Small intestine (tissue), 16 donors: ENCODE results near the gene ITPRIPL1. TPM values are rescaled to one million over a fixed set of nuclear protein-coding genes. Genes with fewer than 3 reads are reported as not detected.
"Not testable (repeated sequence)": the region's sequence is repeated elsewhere in the genome, so short reads cannot be mapped to it uniquely, and the experiment has no call there.

Experiments
- DNase-seq, 2 donors: peaks; one replicate each; pipeline versions ENCODE4 v3.0.0 to v3.0.0-alpha.2; 2013
- FAIRE-seq: peaks from 2 replicates; lab custom pipeline; 2012; peaks lifted over from hg19 to GRCh38; lab: Jason Lieb, UNC
- H3K27ac ChIP-seq, 3 donors: one replicate each; pipeline ENCODE4 v1.5.1; 2013; ENCODE audit warnings: low read length in 2 of 3, mild to moderate bottlenecking in 2 of 3, control low read depth in 1 of 3, inconsistent platforms in 1 of 3, low read depth in 1 of 3, moderate library complexity in 1 of 3
- H3K27me3 ChIP-seq, 3 donors: one replicate each; pipeline ENCODE4 v1.6.1; 2013; ENCODE audit warnings: low read length in 3 of 3, inconsistent platforms in 1 of 3; ENCODE audit not compliant: control insufficient read depth in 3 of 3, insufficient read depth in 3 of 3
- H3K36me3 ChIP-seq, 3 donors: one replicate each; pipeline ENCODE4 v1.6.1; 2013; ENCODE audit warnings: low read length in 3 of 3, inconsistent platforms in 1 of 3, low read depth in 1 of 3, mild to moderate bottlenecking in 1 of 3, moderate library complexity in 1 of 3; ENCODE audit not compliant: control insufficient read depth in 3 of 3, insufficient read depth in 2 of 3
- H3K4me1 ChIP-seq, 3 donors: one replicate each; pipeline ENCODE4 v1.6.1; 2013; ENCODE audit warnings: low read length in 2 of 3, inconsistent platforms in 1 of 3, low read depth in 1 of 3, mild to moderate bottlenecking in 1 of 3, moderate library complexity in 1 of 3; ENCODE audit not compliant: control insufficient read depth in 3 of 3, insufficient read depth in 2 of 3
- H3K4me3 ChIP-seq, 3 donors: one replicate each; pipeline ENCODE4 v1.5.1; 2013; ENCODE audit warnings: low read length in 3 of 3, control low read depth in 1 of 3, inconsistent platforms in 1 of 3, low read depth in 1 of 3, mild to moderate bottlenecking in 1 of 3, moderate library complexity in 1 of 3
- H3K9me3 ChIP-seq, 2 donors: one replicate each; pipeline ENCODE4 v1.6.1; 2013; ENCODE audit warnings: low read depth in 1 of 2, low read length in 1 of 2; ENCODE audit not compliant: control insufficient read depth in 2 of 2, insufficient read depth in 1 of 2
- WGBS, 3 donors: extraction: QIAGEN DNeasy Blood & Tissue Kit; methylation state at CpG; one replicate each; pipeline ENCODE4 v1.1.7; 2013; 5-methylcytosine and 5-hydroxymethylcytosine counted together
- long read RNA-seq, 10 donors: transcript quantifications; one replicate each; lab custom pipeline, GENCODE V29; 2026
- polyA plus RNA-seq, 4 donors: library from polyadenylated mRNA; stranded (reverse) in 3 of 4; unstranded in 1 of 4; fragments of 200-250 nt in 3 of 4; fragments of 120-200 nt in 1 of 4; gene quantifications; one replicate each; pipeline versions ENCODE4 v1.2.1 to v1.2.3, GENCODE V29; 2013
- donor health status: healthy with polysubstance abuse.
- donor health status: control.
- donor health status: control.
- donor health status: Bipolar disorder and iron deficiency.
- donor health status: healthy.

The ITPRIPL1 gene, protein sequence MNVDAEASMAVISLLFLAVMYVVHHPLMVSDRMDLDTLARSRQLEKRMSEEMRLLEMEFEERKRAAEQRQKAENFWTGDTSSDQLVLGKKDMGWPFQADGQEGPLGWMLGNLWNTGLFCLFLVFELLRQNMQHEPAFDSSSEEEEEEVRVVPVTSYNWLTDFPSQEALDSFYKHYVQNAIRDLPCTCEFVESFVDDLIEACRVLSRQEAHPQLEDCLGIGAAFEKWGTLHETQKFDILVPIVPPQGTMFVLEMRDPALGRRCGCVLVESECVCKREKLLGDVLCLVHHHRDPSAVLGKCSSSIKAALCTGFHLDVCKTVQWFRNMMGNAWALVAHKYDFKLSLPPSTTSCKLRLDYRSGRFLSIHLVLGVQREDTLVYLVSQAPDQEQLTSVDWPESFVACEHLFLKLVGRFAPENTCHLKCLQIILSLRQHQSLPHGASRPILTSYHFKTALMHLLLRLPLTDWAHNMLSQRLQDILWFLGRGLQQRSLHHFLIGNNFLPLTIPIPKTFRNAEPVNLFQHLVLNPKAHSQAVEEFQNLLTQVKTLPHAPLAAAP
- 1 to 10 TPM in 1 of 4 donors, under 1 TPM in 2, not detected in 1; 0.27 to 1.9 (median 0.92) TPM for polyA plus RNA-seq
- long read RNA-seq, donor 1 = 0 reads
- long read RNA-seq, donor 2 = 0 reads
- long read RNA-seq, donor 3, full-length matches to known transcripts = 2 of 2 reads
- long read RNA-seq, donor 3, partial matches to known transcripts = 0 of 2 reads
- long read RNA-seq, donor 3, other reads (novel, unspliced or antisense) = 0 of 2 reads
- long read RNA-seq, donor 4, partial matches to known transcripts = 0 of 1 reads
- long read RNA-seq, donor 4, other reads (novel, unspliced or antisense) = 0 of 1 reads
- long read RNA-seq, donor 5 = 0 reads
- long read RNA-seq, donor 6, full-length matches to known transcripts = 2 of 2 reads
- long read RNA-seq, donor 6, partial matches to known transcripts = 0 of 2 reads
- long read RNA-seq, donor 6, other reads (novel, unspliced or antisense) = 0 of 2 reads
- long read RNA-seq, donor 7 = 0 reads
- long read RNA-seq, donor 8, full-length matches to known transcripts = 1 of 1 reads
- long read RNA-seq, donor 8, partial matches to known transcripts = 0 of 1 reads
- long read RNA-seq, donor 8, other reads (novel, unspliced or antisense) = 0 of 1 reads
- long read RNA-seq, donor 9 = 0 reads
- long read RNA-seq, donor 10, full-length matches to known transcripts = 7 of 7 reads
- long read RNA-seq, donor 10, partial matches to known transcripts = 0 of 7 reads
- long read RNA-seq, donor 10, other reads (novel, unspliced or antisense) = 0 of 7 reads

DNA sequence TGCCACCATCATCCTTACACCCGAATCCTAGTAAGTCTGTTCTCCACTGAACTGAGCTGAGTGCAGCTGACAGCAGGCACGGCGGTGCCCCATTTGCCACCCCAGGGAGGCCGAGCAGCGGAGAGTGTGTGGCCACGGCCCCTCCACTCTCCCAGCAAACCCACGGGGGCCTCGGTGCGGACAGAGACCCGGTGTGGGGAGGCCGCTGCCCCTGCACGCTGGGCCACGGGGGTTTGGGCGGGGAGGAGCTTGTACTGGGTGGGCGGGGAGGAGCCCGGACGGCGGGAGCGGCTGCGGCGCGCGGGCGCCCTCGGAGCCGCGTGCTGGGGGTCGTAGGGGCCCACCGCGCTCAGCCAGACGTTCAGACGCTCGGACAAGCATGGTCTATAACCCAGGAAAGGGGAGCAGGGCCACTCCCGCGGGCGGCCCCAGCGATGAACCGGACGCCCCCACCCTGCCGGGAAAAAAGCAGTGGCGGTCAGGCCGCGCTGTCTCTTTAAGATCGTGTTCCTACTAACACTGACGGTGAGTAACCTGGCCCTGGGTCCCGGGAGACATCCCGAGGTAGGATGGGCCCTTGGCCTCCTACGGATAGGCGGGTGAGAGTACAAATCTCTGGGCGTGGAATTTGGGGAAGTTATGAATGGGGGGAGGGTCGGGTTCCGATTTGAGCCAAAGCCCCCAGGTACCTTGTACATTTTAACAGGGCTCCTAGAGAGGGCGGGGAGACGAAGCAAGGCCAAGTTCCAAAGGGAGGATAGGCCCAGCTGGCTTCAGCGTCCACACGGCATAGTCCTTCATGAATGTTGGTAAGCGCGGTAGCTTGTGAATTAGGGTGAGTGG is at the start of gene ITPRIPL1:
TSS of gene ITPRIPL1 (plus strand) at position 277 of the 843 bp plus-strand sequence. CDS start at position 800, 523 bp downstream.
- WGBS, 3 donors = 2 to 4% (median 3%) methylated on average over 38 to 58 of the region's 58 CpGs
- DNase-seq (peak in 1 of 2 donors; percentile 51), FAIRE-seq (no peak)
- Histone ChIP-seq H3K4me3 (peak within 1 kb of the TSS; percentile 38 to 64 (median 49)), H3K27ac (peak within 1 kb of the TSS in 2 of 3 donors; percentile 41 to 64), H3K27me3 (peaks cover 0 to 53% (median 1%) of the 10 kb centered on the region in 3 donors), H3K9me3 (no peaks in the 10 kb centered on the region), H3K4me1 (peaks cover 0 to 8% (median 0%) of the 10 kb centered on the region in 3 donors), H3K36me3 (peaks cover 0 to 3% (median 0%) of the 10 kb centered on the region in 3 donors)

DNA sequence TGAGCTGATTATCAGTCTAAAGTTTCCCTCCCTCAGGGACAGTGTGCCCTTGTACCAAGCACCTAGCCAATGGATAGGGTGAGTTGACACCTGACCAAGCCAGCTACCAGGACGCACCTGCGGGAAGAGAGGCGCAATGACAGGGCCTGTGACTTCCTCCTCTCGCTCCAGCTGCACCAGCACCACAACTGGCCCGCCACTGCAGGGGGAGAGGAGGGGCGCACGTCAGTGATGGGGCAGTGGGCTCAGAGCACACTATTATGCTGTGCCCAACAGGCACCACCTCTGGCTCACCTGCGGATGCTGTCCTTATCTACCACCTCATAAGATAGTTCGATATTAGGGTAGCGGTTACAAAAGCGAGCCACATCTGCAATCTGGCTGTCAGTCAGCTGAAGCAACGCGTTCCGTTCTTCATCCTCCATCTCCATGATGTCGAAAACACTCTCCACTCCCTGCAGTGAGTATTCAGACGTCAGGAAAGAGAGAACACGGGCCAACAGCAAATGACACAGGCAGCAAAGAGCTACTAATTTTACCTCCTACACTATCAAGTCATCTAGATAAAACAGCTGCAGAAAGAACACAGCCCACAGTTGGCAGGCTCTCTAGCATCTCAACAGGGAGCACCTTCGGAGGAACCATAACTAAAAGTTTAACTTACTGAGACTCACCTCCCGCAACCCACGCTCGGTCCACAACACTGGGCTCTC is 48.2 kb upstream of the ITPRIPL1 start:
- DNase-seq (no peak), FAIRE-seq (no peak)
- H3K27ac ChIP-seq = no peak overlapping the region
- no peaks in the 10 kb centered on the region for H3K9me3 ChIP-seq
- H3K4me1 ChIP-seq = no peaks in the 10 kb centered on the region
- H3K36me3 ChIP-seq = peaks cover 17 to 72% (median 32%) of the 10 kb centered on the region in 3 donors
- 96 to 97% (median 96%) methylated on average over 20 to 21 of the region's 21 CpGs for WGBS, 3 donors
- no peaks in the 10 kb centered on the region for H3K27me3 ChIP-seq
- no peak overlapping the region for H3K4me3 ChIP-seq

DNA sequence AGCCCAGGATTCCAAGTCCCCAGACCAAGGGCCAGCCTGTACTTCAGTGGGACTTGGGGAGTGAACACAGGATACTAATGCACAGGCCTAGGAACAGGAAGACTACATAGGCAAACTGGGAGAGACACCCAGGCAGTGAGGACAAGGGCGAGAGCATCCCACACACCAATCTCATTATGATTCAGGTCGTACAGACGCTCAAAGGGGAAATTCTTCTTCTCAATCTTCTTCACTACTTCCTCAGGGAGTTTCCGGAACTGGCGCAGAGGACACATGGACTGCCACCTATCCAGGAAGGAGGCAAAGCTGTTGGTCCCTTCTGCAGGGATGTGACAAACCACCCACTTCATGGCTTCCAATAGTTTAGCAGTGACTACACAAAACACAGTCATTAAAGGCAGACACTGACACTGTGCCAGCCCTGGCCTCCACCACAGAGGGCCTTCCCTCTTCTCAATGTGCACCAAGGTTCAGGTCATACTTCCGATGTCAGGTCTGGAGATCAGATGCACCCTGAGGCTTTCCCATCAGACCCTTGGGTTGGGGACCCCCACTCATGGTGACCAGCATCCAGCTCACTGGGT is 37.8 kb upstream of the ITPRIPL1 start:
- Histone ChIP-seq H3K4me3 (no peak overlapping the region), H3K36me3 (peaks cover 45 to 90% (median 75%) of the 10 kb centered on the region in 3 donors), H3K9me3 (no peaks in the 10 kb centered on the region), H3K4me1 (no peaks in the 10 kb centered on the region), H3K27ac (no peak overlapping the region), H3K27me3 (no peaks in the 10 kb centered on the region)
- DNase-seq (no peak), FAIRE-seq (no peak)
- WGBS, 3 donors = 83 to 86% (median 85%) methylated on average over 6 of the region's 6 CpGs

DNA sequence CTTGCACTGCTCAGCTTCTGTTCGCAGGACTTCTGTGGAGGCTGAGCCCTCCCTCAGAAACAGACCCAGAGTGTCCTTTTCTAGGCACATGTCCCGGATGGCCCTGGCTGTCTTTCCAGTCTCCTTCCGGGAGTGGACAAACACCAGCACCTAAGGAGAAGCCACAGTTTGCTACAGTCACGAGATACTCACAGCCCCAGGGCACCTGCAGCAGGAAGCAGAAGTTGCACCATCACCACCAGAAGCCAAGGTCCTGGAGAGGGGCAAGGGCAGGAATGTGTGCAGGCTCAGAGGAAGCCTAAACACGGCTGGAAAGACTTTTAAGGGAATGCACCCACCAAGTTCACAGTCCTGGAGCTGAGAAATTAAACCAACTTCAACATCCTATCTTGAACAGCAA is 33.4 kb upstream of the ITPRIPL1 start:
- H3K4me3 ChIP-seq = no peak overlapping the region
- DNase-seq = no peak
- 94% methylated on average over 5 of the region's 5 CpGs for WGBS, 3 donors
- FAIRE-seq = no peak
- no peaks in the 10 kb centered on the region for H3K4me1 ChIP-seq
- H3K36me3 ChIP-seq = peaks cover 47 to 77% (median 70%) of the 10 kb centered on the region in 3 donors
- H3K9me3 ChIP-seq = no peaks in the 10 kb centered on the region
- H3K27ac ChIP-seq = no peak overlapping the region
- H3K27me3 ChIP-seq = no peaks in the 10 kb centered on the region

DNA sequence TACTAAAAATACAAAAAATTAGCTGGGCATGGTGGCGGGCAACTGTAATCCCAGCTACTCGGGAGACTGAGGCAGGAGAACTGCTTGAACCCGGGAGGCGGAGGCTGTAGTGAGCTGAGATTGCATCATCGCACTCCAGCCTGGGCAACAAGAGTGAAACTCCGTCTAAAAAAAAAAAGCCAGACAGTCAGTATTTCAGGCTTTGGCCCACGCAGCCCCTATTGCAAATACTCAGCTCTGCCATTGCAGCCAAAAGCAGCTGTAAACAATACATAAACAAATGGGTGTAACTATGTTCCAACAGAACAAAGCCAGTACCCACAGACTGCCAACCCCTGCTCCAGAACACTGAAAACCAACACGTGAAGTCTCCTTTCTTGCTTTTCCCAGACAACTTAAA is 30.8 kb upstream of the ITPRIPL1 start:
- not testable (repeated sequence) for H3K9me3 ChIP-seq
- WGBS, 3 donors = 88 to 95% (median 90%) methylated on average over 8 of the region's 8 CpGs

DNA sequence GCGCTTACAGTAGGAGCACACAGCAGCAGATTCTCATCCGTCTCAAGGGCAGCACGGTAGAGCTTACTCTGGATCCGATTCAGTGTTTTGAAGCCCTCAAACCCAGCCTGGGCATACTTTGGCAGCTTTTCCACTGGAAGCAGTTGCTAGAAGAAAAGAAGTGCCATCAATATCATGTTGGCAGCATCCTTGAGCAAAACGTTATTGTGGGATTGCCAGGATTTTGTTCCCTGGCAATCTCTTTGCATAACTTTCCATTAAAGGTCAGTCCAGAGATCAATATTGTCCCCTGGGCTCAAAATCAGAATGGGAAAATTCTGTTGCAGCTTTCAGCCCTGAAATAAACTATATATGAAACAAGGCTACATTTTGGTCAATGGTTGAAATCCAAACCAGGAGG is 28.2 kb upstream of the ITPRIPL1 start:
- 86 to 88% (median 86%) methylated on average over 5 of the region's 5 CpGs for WGBS, 3 donors
- H3K27me3 ChIP-seq = no peaks in the 10 kb centered on the region
- no peaks in the 10 kb centered on the region for H3K9me3 ChIP-seq
- H3K4me1 ChIP-seq = no peaks in the 10 kb centered on the region
- FAIRE-seq (no peak), DNase-seq (no peak)
- peaks cover 48 to 65% (median 55%) of the 10 kb centered on the region in 3 donors for H3K36me3 ChIP-seq
- H3K4me3 ChIP-seq = no peak overlapping the region
- H3K27ac ChIP-seq = no peak overlapping the region

More for the DNA sequence above, 30.8 kb upstream of the ITPRIPL1 start:
- H3K27ac ChIP-seq, DNase-seq, FAIRE-seq, H3K4me3 ChIP-seq, H3K4me1 ChIP-seq, H3K27me3 ChIP-seq: not testable (repeated sequence)
- H3K36me3 ChIP-seq = peaks cover 53 to 70% (median 68%) of the 10 kb centered on the region in 3 donors

DNA sequence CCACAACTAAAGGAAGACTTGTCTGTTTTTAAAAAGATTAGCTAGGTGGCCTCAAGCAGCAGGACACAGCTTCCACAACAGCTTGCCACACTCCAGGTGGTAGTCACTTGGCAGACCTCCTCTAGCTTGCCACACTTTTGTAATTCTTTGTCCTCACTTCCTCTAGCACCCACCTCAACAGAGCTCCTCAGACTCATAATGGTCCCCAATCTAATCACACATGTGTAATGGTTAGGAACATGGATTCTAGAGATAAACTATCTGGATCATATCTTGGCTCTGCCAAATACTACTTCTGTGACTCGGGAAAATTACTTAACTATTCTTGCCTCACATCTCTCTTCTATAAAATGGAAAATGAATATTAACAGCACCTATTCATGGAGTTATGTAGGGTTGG is 23.3 kb upstream of the ITPRIPL1 start:
- no peaks in the 10 kb centered on the region for H3K9me3 ChIP-seq
- peaks cover 2 to 11% (median 4%) of the 10 kb centered on the region in 3 donors for H3K4me1 ChIP-seq
- H3K36me3 ChIP-seq = peaks cover 30 to 51% (median 30%) of the 10 kb centered on the region in 3 donors
- 69 to 90% (median 77%) methylated on average over 1 of the region's 1 CpG for WGBS, 3 donors
- no peak for FAIRE-seq
- no peak overlapping the region for H3K27ac ChIP-seq
- no peaks in the 10 kb centered on the region for H3K27me3 ChIP-seq
- no peak for DNase-seq
- no peak overlapping the region for H3K4me3 ChIP-seq
